WTC11 (cell line): ENCODE data around the gene ZNF19.

Experiments used
- CBFB ChIP-seq: sonication (generic); formaldehyde crosslinking; IDR thresholded peaks from 2 replicates; pipeline ENCODE4 v1.8.1; 2022; ENCODE audit warnings: mild to moderate bottlenecking, low read depth, missing genetic modification reagents
- JUN ChIP-seq: sonication (generic); formaldehyde crosslinking; IDR thresholded peaks from 2 replicates; pipeline ENCODE4 v1.8.0; 2023; ENCODE audit warnings: mild to moderate bottlenecking, missing genetic modification reagents
- RELA ChIP-seq: sonication (generic); formaldehyde crosslinking; IDR thresholded peaks from 2 replicates; pipeline ENCODE4 v1.8.1; 2022; ENCODE audit warnings: missing genetic modification reagents, mild to moderate bottlenecking, borderline replicate concordance
- SMAD4 ChIP-seq: sonication (generic); formaldehyde crosslinking; IDR thresholded peaks from 2 replicates; pipeline ENCODE4 v1.8.0; 2022; ENCODE audit warnings: mild to moderate bottlenecking, missing genetic modification reagents
- SP1 ChIP-seq: sonication (generic); formaldehyde crosslinking; conservative IDR thresholded peaks from 2 replicates; pipeline ENCODE4 v1.8.1; 2022; ENCODE audit warnings: missing genetic modification reagents
- TEAD4 ChIP-seq: sonication (generic); formaldehyde crosslinking; IDR thresholded peaks from 2 replicates; pipeline ENCODE4 v1.8.0; 2022; ENCODE audit warnings: mild to moderate bottlenecking, missing genetic modification reagents
- TF ChIP-seq, protein P1 (sequence below): fragments of 200-600 bp; IDR thresholded peaks from 2 replicates; pipeline ENCODE4 v1.8.0; 2022; ENCODE audit warnings: antibody characterized with exemption
- TF ChIP-seq, protein P2 (sequence below): sonication (generic); formaldehyde crosslinking; IDR thresholded peaks from 2 replicates; pipeline ENCODE4 v1.8.1; 2023; ENCODE audit warnings: mild to moderate bottlenecking, moderate library complexity, missing genetic modification reagents
- TF ChIP-seq, protein P3 (sequence below): sonication (generic); formaldehyde crosslinking; IDR thresholded peaks from 2 replicates; pipeline ENCODE4 v1.8.1; 2022; ENCODE audit warnings: low read depth, missing genetic modification reagents, borderline replicate concordance
- TF ChIP-seq, protein P4 (sequence below): sonication (generic); formaldehyde crosslinking; IDR thresholded peaks from 2 replicates; pipeline ENCODE4 v1.8.0; 2022; ENCODE audit warnings: mild to moderate bottlenecking, missing genetic modification reagents
- TF ChIP-seq, protein P5 (sequence below): sonication (generic); formaldehyde crosslinking; IDR thresholded peaks from 2 replicates; pipeline ENCODE4 v1.8.1; 2022; ENCODE audit warnings: low read depth, mild to moderate bottlenecking, moderate library complexity, missing genetic modification reagents, borderline replicate concordance

DNA sequence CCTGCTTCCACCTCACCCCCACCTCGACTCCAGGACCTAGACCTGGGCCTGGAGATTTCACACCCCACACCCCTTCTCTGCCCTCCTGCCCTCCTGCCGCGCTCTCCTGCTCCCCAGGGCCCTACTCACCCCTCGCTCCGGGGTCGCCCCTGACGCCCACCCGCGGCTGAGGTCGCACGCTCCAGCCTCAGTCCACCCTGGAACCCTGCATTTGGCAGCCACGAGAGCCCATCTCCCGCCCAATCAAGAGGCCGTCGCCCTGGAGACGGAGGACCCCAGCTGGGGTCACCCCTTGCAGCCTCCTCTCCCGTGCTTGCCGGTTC, 63.4 kb downstream of the ZNF19 start:
- TF ChIP-seq CBFB (CRISPR knock-in tag) (no peak), SP1 (CRISPR knock-in tag) (no peak), TEAD4 (CRISPR knock-in tag) (no peak), SMAD4 (no peak), RELA (CRISPR knock-in tag) (no peak), JUN (no peak)
- TF ChIP-seq, protein P1, sequence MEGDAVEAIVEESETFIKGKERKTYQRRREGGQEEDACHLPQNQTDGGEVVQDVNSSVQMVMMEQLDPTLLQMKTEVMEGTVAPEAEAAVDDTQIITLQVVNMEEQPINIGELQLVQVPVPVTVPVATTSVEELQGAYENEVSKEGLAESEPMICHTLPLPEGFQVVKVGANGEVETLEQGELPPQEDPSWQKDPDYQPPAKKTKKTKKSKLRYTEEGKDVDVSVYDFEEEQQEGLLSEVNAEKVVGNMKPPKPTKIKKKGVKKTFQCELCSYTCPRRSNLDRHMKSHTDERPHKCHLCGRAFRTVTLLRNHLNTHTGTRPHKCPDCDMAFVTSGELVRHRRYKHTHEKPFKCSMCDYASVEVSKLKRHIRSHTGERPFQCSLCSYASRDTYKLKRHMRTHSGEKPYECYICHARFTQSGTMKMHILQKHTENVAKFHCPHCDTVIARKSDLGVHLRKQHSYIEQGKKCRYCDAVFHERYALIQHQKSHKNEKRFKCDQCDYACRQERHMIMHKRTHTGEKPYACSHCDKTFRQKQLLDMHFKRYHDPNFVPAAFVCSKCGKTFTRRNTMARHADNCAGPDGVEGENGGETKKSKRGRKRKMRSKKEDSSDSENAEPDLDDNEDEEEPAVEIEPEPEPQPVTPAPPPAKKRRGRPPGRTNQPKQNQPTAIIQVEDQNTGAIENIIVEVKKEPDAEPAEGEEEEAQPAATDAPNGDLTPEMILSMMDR: no peak
- TF ChIP-seq, protein P2, sequence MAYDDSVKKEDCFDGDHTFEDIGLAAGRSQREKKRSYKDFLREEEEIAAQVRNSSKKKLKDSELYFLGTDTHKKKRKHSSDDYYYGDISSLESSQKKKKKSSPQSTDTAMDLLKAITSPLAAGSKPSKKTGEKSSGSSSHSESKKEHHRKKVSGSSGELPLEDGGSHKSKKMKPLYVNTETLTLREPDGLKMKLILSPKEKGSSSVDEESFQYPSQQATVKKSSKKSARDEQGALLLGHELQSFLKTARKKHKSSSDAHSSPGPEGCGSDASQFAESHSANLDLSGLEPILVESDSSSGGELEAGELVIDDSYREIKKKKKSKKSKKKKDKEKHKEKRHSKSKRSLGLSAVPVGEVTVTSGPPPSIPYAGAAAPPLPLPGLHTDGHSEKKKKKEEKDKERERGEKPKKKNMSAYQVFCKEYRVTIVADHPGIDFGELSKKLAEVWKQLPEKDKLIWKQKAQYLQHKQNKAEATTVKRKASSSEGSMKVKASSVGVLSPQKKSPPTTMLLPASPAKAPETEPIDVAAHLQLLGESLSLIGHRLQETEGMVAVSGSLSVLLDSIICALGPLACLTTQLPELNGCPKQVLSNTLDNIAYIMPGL: no peak
- TF ChIP-seq, protein P3, sequence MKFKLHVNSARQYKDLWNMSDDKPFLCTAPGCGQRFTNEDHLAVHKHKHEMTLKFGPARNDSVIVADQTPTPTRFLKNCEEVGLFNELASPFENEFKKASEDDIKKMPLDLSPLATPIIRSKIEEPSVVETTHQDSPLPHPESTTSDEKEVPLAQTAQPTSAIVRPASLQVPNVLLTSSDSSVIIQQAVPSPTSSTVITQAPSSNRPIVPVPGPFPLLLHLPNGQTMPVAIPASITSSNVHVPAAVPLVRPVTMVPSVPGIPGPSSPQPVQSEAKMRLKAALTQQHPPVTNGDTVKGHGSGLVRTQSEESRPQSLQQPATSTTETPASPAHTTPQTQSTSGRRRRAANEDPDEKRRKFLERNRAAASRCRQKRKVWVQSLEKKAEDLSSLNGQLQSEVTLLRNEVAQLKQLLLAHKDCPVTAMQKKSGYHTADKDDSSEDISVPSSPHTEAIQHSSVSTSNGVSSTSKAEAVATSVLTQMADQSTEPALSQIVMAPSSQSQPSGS (CRISPR knock-in tag): no peak
- TF ChIP-seq, protein P4, sequence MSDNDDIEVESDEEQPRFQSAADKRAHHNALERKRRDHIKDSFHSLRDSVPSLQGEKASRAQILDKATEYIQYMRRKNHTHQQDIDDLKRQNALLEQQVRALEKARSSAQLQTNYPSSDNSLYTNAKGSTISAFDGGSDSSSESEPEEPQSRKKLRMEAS (CRISPR knock-in tag): no peak
- TF ChIP-seq, protein P5, sequence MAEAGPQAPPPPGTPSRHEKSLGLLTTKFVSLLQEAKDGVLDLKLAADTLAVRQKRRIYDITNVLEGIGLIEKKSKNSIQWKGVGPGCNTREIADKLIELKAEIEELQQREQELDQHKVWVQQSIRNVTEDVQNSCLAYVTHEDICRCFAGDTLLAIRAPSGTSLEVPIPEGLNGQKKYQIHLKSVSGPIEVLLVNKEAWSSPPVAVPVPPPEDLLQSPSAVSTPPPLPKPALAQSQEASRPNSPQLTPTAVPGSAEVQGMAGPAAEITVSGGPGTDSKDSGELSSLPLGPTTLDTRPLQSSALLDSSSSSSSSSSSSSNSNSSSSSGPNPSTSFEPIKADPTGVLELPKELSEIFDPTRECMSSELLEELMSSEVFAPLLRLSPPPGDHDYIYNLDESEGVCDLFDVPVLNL: no peak
